HG03045 (cell line): ENCODE measurements around the gene BLOC1S3.
A peak's percentile ranks its signal among the peaks of the same experiment; 100 is the strongest.

Experiments used
- ATAC-seq: cut with Tn5 transposase; IDR thresholded peaks from one replicate; pipeline ENCODE4 v1.9.1; 2021; ENCODE audit warnings: mild to moderate bottlenecking, moderate library complexity; ENCODE audit not compliant: unreplicated experiment

BLOC1S3 gene

DNA sequence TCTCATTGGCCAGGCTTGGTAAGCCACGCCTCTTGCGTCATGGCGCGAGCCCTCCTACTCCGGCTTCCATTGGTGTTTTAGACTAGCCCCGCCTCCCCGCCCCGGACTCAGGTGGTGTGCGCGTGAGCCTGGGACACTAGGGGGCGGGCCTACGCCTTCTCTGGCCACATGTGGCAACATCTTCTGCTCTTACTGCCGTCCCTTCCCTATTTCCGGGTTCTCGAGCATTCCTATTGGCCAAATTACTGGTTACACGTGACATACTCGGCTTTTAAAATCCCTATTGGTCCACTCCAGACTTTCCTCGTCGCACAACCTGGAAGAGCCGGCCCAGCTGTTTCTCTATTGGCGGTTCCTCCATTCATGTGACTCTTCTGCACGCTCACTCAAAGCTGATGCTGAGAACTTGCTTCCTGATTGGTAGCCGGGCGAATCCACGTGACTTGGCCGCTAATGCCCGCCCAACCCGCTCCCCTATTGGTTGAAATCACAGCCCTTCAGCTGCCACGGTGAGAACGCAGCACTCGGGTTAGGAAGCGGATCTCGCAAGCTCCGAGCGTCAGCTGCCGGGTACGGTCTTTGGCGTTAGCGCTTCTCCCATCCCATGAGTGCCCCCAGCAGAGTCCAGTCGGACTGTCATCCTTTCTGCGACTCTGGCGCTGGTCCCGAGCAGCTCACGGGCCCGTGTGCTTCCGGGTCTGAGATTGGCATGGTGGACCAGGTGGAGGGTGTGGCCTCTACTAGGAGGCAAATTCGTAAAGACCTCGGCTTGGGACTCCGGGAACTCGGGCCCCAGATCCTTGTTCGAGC, at the start of gene BLOC1S3:
Gene BLOC1S3 (plus strand): TSS at position 523 of the 810 bp plus-strand sequence. CDS start 513 bp downstream, outside the sequence.
- ATAC-seq = peak; percentile 80

DNA sequence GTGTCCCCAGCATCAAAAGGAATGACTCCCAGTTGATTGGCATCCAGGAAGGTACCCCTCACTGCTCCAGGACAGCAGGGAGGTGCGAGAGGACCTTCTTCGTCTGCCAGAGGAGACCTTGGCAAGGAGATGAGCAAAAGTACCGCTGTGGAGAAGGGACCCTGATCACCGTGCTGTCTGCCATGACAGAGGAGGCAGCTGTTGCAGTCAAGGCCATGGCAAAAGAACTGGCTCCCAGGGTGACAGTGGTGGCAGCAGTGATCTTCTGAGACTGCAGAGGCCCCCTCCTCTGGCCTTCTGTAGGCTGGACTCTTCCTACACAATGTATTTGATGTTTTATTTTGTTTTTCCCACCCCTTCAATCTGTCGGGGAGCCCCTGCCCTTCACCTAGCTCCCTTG, 49.8 kb upstream of the BLOC1S3 start:
- no peak for ATAC-seq

DNA sequence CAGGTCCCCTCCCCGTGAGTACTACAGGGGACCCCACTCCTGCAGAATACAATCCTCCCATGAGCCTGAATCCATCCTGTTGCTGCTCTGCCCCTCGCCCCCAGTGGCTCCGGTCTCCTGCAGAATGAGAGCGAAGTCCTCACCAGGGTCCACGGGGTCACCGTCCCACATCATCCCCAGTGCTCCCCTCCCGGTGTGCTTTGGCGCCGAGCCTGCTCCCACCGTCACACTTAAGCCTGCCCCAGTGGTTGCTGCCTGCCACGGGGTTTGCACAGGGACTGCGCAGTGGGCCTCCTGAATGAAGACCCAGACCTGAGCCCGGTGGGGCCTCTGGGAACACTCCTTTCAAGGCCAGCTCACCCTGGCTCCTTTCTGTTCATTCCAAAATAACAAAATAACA, 48.3 kb upstream of the BLOC1S3 start:
- no peak for ATAC-seq

DNA sequence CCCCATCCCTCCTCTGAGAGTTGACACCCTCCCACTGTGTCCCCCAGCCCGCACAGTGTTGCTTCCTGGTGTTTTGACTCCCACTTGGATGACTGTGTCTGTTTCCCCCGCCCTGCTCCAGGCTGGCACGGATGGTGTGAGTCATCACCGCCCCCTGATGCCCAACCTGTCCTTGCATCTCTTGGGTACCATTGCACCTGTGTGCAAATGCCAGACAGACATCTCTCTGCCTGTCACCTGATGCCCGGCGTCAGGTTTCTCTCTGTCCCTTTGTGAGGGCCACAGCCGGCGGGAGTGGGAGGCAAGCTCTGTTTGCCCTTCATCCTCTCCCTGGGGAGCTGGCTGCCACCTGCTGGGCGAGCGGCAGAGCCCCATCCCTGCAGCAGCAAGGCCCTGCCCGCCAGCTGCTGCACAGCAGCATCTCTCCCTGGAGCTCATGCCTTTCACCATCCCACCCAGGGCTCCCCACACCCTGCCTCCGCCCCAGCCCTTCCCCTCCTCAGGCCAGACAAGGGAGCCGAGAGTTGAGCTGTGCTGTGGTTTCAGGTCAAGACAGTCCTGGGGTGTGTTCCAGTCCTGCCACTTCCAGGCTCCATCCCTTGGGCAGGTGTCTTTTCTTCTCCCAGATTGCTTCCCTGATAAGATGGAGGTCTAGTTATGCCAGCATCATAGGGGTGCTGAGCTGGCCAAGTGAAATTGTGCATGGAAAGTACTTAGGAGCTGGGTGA, 47.5 kb upstream of the BLOC1S3 start:
- ATAC-seq = no peak

- no peak for ATAC-seq
These were observed 44.9 kb upstream of the BLOC1S3 start for GRCh38 chr19:45133661-45134060.

- ATAC-seq = no peak
These were observed 43.3 kb upstream of the BLOC1S3 start for GRCh38 chr19:45135176-45135885.

GRCh38 chr19:45136507-45137178, 41.9 kb upstream of the BLOC1S3 start:
- no peak for ATAC-seq

- ATAC-seq = peak; percentile 51
These were observed 41.3 kb upstream of the BLOC1S3 start for GRCh38 chr19:45137179-45137761.

- no peak for ATAC-seq
These were observed 40.3 kb upstream of the BLOC1S3 start for GRCh38 chr19:45138303-45138751.

GRCh38 chr19:45139286-45140143, 39.1 kb upstream of the BLOC1S3 start:
- ATAC-seq = no peak

- no peak for ATAC-seq
These were observed 38.5 kb upstream of the BLOC1S3 start for GRCh38 chr19:45140144-45140503.

GRCh38 chr19:45140533-45140932, 38.1 kb upstream of the BLOC1S3 start:
- ATAC-seq = no peak

DNA sequence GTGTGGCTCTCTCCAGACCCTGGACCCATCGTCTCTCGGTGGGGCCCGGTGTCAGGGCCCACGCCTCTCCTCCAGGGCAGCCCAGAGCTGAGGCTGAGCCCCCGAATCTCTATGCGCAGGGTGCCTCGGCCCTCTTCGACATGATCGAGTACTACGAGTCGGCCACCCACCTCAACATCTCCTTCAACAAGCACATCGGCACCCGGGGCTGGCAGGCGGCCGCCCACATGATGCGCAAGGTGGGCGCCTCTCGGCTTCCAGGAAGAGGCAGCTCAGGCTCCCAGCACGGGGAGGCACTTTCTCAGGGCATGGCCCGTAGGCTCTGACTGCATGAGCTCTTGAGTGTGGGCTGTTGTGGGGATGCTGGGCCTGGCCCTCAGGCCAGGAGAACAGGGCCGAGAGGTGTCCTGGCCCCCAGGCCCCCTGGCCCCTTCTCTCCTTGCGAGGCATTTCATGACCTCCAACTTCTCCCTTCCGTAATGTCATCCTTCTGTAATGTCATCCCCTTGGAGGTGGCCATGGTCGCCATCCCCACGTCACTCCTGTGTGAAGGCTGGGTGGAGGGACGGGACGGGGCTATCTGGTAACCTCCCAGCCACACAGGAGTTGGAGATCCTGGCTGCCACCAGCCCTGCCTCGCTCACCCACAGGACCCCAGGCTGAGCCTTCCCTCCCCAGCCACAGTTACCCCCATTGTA, 37.2 kb upstream of the BLOC1S3 start:
- ATAC-seq = no peak

- no peak for ATAC-seq
These were observed 36.4 kb upstream of the BLOC1S3 start for GRCh38 chr19:45142016-45142725.

GRCh38 chr19:45142726-45143110, 35.9 kb upstream of the BLOC1S3 start:
- no peak for ATAC-seq

DNA sequence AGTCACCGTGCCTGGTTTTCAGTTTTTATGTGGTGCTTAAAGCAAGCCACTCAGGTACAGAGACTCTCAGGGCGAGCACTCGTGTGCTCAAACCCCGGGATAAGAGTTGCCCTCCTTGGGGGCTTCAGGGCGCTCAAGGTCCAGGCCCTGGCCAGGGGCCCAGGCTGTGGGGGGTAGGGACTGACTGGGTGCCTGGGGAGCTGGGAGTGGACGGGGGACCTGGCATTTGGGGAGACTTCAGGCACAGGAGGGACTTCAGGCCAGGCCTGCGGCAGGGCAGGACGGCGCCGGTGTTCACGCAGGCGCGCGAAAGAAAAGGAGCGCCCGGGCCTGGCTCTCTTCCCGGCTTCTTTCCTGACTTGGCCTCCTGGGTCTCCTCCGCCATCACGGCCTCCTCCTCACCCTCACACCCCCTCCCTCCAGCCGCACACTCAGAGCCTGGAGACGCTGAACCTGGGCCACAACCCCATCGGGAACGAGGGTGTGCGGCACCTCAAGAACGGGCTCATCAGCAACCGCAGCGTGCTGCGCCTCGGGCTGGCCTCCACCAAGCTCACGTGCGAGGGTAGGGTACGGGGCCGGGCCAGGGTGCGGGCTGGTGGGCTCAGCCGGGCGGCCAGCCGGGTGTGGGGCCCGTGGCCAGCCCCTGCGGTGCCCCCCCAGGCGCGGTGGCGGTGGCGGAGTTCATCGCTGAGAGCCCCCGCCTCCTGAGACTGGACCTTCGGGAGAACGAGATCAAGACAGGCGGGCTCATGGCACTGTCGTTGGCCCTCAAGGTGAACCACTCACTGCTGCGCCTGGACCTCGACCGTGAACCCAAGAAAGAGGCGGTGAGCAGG, 33.9 kb upstream of the BLOC1S3 start:
- ATAC-seq = no peak
